ENCODE results near the gene FMNL1.

DNA sequence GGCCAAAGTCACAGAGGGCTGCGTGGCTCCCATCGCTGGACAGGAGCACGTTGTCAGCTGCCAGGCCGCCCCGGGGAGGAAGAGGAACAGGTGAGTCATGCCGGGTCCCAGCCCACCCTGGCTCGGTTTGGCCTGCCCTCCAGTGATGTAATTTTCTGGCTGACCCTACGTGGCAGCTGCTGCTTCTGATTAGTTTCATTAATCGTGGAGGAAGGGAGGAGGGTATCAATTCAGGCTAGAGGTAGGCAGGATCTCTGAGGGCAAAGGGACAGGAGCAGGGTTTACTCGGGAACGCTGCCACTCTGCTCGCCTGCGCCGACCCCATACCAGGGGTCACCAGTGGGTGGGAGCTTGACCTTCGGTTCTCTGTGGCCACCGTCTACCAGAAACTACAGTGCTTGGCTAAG is 51.9 kb downstream of the FMNL1 start:
- TF ChIP-seq POLR2A (IDR thresholded peaks at IDR 0.05) (no peak), CTCF (IDR thresholded peaks at IDR 0.05) (no peak)
